Measurements from ENCODE around the gene CACNA1F. TPM values are rescaled to one million over a fixed set of nuclear protein-coding genes. Genes with fewer than 3 reads are reported as not detected.
A peak's percentile ranks its signal among the peaks of the same experiment; 100 is the strongest.

CACNA1F gene
- total and polyA plus RNA-seq, 2 experiments from 2014 or later = 0.02 to 0.45 TPM

- TF ChIP-seq CTCF (IDR thresholded peaks at IDR 0.05; ENCODE audit: low read depth, low read length) = no peak
- H3K4me1 ChIP-seq (ENCODE audit: low read depth) = no peaks in the 10 kb centered on the region
- H3K4me3 ChIP-seq = no peak overlapping the region
- H3K27me3 ChIP-seq = no peaks in the 10 kb centered on the region
- H3K27ac ChIP-seq = no peak overlapping the region
- H3K9me3 ChIP-seq (ENCODE audit: low read depth) = no peaks in the 10 kb centered on the region
- no peak for DNase-seq (ENCODE audit: low read depth in 1 of 2, low spot score in 1 of 2)
- no peaks in the 10 kb centered on the region for H3K36me3 ChIP-seq
These were observed 881 bp upstream of the CACNA1F start for GRCh38 chrX:49233887-49234555.

DNA sequence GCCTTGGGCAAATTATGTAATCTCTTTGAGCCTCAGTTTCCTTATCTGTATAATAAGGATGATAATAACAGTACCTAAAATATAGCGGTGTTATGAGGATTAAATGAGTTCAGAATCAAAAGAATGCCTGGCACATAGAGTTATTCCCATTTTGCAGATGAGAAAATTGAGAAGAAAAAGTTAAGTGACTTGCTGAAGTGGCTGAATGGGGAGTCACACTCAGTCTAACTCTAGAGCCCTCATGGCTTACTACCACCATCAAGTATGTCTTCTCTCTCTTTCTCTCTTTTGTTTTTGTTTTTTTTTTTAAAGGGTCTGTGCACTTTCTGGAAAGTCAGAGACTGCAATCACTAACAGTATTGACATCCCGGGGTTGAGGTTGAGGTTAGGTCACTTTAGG is 615 bp downstream of the CACNA1F start:
- H3K36me3 ChIP-seq = no peaks in the 10 kb centered on the region
- no peak overlapping the region for H3K4me3 ChIP-seq
- H3K27ac ChIP-seq = no peak overlapping the region
- no peaks in the 10 kb centered on the region for H3K4me1 ChIP-seq (ENCODE audit: low read depth)
- H3K9me3 ChIP-seq (ENCODE audit: low read depth) = no peaks in the 10 kb centered on the region
- no peak for TF ChIP-seq CTCF (IDR thresholded peaks at IDR 0.05; ENCODE audit: low read depth, low read length)
- DNase-seq (ENCODE audit: low read depth in 1 of 2, low spot score in 1 of 2) = no peak
- no peaks in the 10 kb centered on the region for H3K27me3 ChIP-seq

- no peak for DNase-seq (ENCODE audit: low read depth in 1 of 2, low spot score in 1 of 2)
- no peaks in the 10 kb centered on the region for H3K9me3 ChIP-seq (ENCODE audit: low read depth)
- no peaks in the 10 kb centered on the region for H3K27me3 ChIP-seq
- H3K36me3 ChIP-seq = no peaks in the 10 kb centered on the region
- no peak overlapping the region for H3K27ac ChIP-seq
- no peaks in the 10 kb centered on the region for H3K4me1 ChIP-seq (ENCODE audit: low read depth)
- TF ChIP-seq CTCF (IDR thresholded peaks at IDR 0.05; ENCODE audit: low read depth, low read length) = no peak
- no peak overlapping the region for H3K4me3 ChIP-seq
These were observed 1.7 kb downstream of the CACNA1F start for GRCh38 chrX:49231333-49232000.

DNA sequence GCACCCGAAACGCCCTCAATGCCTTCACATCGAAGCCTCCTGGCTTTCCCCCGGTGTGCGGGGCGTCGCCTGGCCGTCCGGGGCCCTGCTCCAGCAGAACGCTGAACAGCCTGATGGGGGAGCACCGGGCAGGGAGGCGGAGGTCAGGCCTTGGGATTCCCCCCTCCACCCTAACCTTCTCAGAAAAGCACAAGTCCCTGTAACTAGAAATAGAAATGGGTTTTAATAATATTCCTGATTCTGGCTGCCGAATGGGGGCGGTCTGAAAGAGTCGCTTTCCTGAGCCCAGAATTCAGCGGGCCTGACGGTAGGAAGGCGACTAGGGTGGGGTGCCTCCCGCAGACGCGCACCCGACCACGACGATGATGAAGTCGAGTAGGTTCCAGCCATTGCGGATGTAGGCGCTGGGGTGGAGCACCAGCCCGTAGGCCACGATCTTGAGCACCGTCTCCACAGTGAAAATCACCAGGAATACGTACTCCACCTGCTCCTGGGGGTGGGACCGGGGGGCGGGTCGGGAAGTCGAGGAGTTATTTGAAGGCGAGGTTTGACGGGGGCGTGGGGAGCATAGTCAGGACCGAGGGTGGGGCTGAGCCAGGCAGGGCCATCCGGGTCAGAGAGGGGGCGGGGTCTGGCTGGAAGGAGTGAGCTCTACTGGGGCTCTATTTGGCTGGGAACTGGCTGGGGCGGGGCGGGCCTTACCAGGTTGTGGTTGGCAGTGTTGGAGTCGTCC is 2.5 kb downstream of the CACNA1F start:
- H3K27ac ChIP-seq = no peak overlapping the region
- peak in 1 of 2 donors; percentile 40 for DNase-seq (ENCODE audit: low read depth in 1 of 2, low spot score in 1 of 2)
- no peaks in the 10 kb centered on the region for H3K36me3 ChIP-seq
- no peaks in the 10 kb centered on the region for H3K4me1 ChIP-seq (ENCODE audit: low read depth)
- no peaks in the 10 kb centered on the region for H3K9me3 ChIP-seq (ENCODE audit: low read depth)
- peak; percentile 17 for TF ChIP-seq CTCF (IDR thresholded peaks at IDR 0.05; ENCODE audit: low read depth, low read length)
- H3K4me3 ChIP-seq = no peak overlapping the region
- no peaks in the 10 kb centered on the region for H3K27me3 ChIP-seq

- H3K4me1 ChIP-seq (ENCODE audit: low read depth) = no peaks in the 10 kb centered on the region
- TF ChIP-seq CTCF (IDR thresholded peaks at IDR 0.05; ENCODE audit: low read depth, low read length) = no peak
- no peak overlapping the region for H3K4me3 ChIP-seq
- no peaks in the 10 kb centered on the region for H3K9me3 ChIP-seq (ENCODE audit: low read depth)
- H3K36me3 ChIP-seq = no peaks in the 10 kb centered on the region
- H3K27me3 ChIP-seq = no peaks in the 10 kb centered on the region
- H3K27ac ChIP-seq = no peak overlapping the region
- no peak for DNase-seq (ENCODE audit: low read depth in 1 of 2, low spot score in 1 of 2)
These were observed 5.0 kb downstream of the CACNA1F start for GRCh38 chrX:49228185-49228584.
